HepG2 (cell line): ENCODE results near the gene ZNF528. TPM values are rescaled to one million over a fixed set of nuclear protein-coding genes. Genes with fewer than 3 reads are reported as not detected.
A peak's percentile ranks its signal among the peaks of the same experiment; 100 is the strongest.

Experiments used
- ELF3 ChIP-seq: IDR thresholded peaks from 2 replicates; pipeline ENCODE4 v1.6.1; 2016; ENCODE audit warnings: missing genetic modification reagents, missing compliant biosample characterization
- HIVEP1 ChIP-seq: sonication (generic); formaldehyde crosslinking; IDR thresholded peaks from 2 replicates; pipeline ENCODE4 v1.4.0; 2020; ENCODE audit warnings: mild to moderate bottlenecking, missing genetic modification reagents
- HNRNPLL ChIP-seq: fragments of 200-400 bp; formaldehyde crosslinking; IDR thresholded peaks from 2 replicates; pipeline ENCODE4 v1.6.1; 2017; ENCODE audit warnings: mild to moderate bottlenecking, low read depth, low read length; ENCODE audit not compliant: poor library complexity, severe bottlenecking
- HOXA3 ChIP-seq: sonication (generic); formaldehyde crosslinking; IDR thresholded peaks from 2 replicates; pipeline ENCODE4 v1.5.0; 2020; ENCODE audit warnings: missing genetic modification reagents
- IKZF1 ChIP-seq: fragments of 450-650 bp; IDR thresholded peaks from 2 replicates; pipeline ENCODE4 v1.7.1; 2016
- MBNL3 ChIP-seq: fragments of 250-450 bp; sonication (Bioruptor Pico); conservative IDR thresholded peaks from 2 replicates; pipeline ENCODE4 v1.8.0; 2022; ENCODE audit warnings: mild to moderate bottlenecking, inconsistent platforms
- PHF21A ChIP-seq: sonication (generic); formaldehyde crosslinking; IDR thresholded peaks from 2 replicates; pipeline ENCODE4 v1.5.0; 2020; ENCODE audit warnings: mild to moderate bottlenecking, missing genetic modification reagents
- SMAD3 ChIP-seq: sonication (generic); formaldehyde crosslinking; IDR thresholded peaks from 2 replicates; pipeline ENCODE4 v1.4.0; 2020; ENCODE audit warnings: missing genetic modification reagents
- TAF1 ChIP-seq: sonication (generic); formaldehyde crosslinking; IDR thresholded peaks from 2 replicates; pipeline ENCODE4 v1.4.0; 2020; ENCODE audit warnings: missing genetic modification reagents
- TBX2 ChIP-seq: sonication (generic); formaldehyde crosslinking; IDR thresholded peaks from 2 replicates; pipeline ENCODE4 v1.5.0; 2020; ENCODE audit warnings: missing genetic modification reagents, mild to moderate bottlenecking, borderline replicate concordance
- U2AF1 ChIP-seq: fragments of 200-400 bp; formaldehyde crosslinking; optimal IDR thresholded peaks from 2 replicates; pipeline ENCODE3; 2017; ENCODE audit warnings: mild to moderate bottlenecking, low read depth, low read length
- XRCC5 ChIP-seq: fragments of 200-400 bp; formaldehyde crosslinking; optimal IDR thresholded peaks from 2 replicates; pipeline ENCODE3; 2017; ENCODE audit warnings: mild to moderate bottlenecking, low read length
- ZBTB38 ChIP-seq: sonication (generic); formaldehyde crosslinking; IDR thresholded peaks from 2 replicates; pipeline ENCODE4 v1.5.1; 2020; ENCODE audit warnings: mild to moderate bottlenecking, missing genetic modification reagents
- ZNF12 ChIP-seq: sonication (generic); formaldehyde crosslinking; IDR thresholded peaks from 2 replicates; pipeline ENCODE4 v1.5.0; 2020; ENCODE audit warnings: missing genetic modification reagents
- ZNF263 ChIP-seq: sonication (generic); formaldehyde crosslinking; IDR thresholded peaks from 2 replicates; pipeline ENCODE4 v1.4.0; 2020; ENCODE audit warnings: missing genetic modification reagents
- ZNF331 ChIP-seq: sonication (generic); formaldehyde crosslinking; IDR thresholded peaks from 2 replicates; pipeline ENCODE4 v1.4.0; 2020; ENCODE audit warnings: missing genetic modification reagents
- ZNF598 ChIP-seq: sonication (generic); formaldehyde crosslinking; IDR thresholded peaks from 2 replicates; pipeline ENCODE4 v1.5.1; 2020; ENCODE audit warnings: mild to moderate bottlenecking, missing genetic modification reagents, borderline replicate concordance
- ZNF7 ChIP-seq: IDR thresholded peaks from 2 replicates; pipeline ENCODE4 v1.6.1; 2016; ENCODE audit warnings: missing biosample characterization, missing genetic modification reagents
- ZNF782 ChIP-seq: sonication (generic); formaldehyde crosslinking; IDR thresholded peaks from 2 replicates; pipeline ENCODE4 v1.4.0; 2020; ENCODE audit warnings: missing genetic modification reagents, mild to moderate bottlenecking, borderline replicate concordance
- polyA plus RNA-seq, 8 experiments: library from polyadenylated mRNA; depleted of rRNA in 3 of 8; stranded (reverse) in 7 of 8; unstranded in 1 of 8; fragments of >200 nt; fragmentation: Illumina TruSeq in 4 of 8; extraction: Trizol in 4 of 8; gene quantifications; 2 replicates each; pipeline versions ENCODE4 v1.2.1 to v1.2.3, GENCODE V29; 2011 to 2016; ENCODE audit warnings: low read depth in 4 of 8, missing spikeins in 1 of 8, mixed read lengths in 1 of 8; ENCODE audit not compliant: insufficient read depth in 1 of 8
- total RNA-seq, 5 experiments: library from RNA; depleted of rRNA; stranded (reverse); fragments of >200 nt; fragmentation: Illumina TruSeq; extraction: Trizol; gene quantifications; 2 replicates each; pipeline ENCODE4 v1.2.3, GENCODE V29; 2016; ENCODE audit warnings: low read depth in 1 of 5
- TF ChIP-seq, protein P1 (sequence below): sonication (generic); formaldehyde crosslinking; IDR thresholded peaks from 2 replicates; pipeline ENCODE4 v1.4.0; 2020; ENCODE audit warnings: missing genetic modification reagents, borderline replicate concordance
- TF ChIP-seq, protein P2 (sequence below): sonication (generic); formaldehyde crosslinking; IDR thresholded peaks from 2 replicates; pipeline ENCODE4 v1.4.0; 2020; ENCODE audit warnings: mild to moderate bottlenecking, missing genetic modification reagents
- TF ChIP-seq, protein P3 (sequence below): sonication (generic); formaldehyde crosslinking; IDR thresholded peaks from 2 replicates; pipeline ENCODE4 v1.8.1; 2022; ENCODE audit warnings: mild to moderate bottlenecking, missing genetic modification reagents

The ZNF528 gene
- total and polyA plus RNA-seq, 2 of the 13 experiments (the other 11 are each of a cell fraction or from before 2014, with no cell fraction given) = 4.1 to 10.0 TPM

DNA sequence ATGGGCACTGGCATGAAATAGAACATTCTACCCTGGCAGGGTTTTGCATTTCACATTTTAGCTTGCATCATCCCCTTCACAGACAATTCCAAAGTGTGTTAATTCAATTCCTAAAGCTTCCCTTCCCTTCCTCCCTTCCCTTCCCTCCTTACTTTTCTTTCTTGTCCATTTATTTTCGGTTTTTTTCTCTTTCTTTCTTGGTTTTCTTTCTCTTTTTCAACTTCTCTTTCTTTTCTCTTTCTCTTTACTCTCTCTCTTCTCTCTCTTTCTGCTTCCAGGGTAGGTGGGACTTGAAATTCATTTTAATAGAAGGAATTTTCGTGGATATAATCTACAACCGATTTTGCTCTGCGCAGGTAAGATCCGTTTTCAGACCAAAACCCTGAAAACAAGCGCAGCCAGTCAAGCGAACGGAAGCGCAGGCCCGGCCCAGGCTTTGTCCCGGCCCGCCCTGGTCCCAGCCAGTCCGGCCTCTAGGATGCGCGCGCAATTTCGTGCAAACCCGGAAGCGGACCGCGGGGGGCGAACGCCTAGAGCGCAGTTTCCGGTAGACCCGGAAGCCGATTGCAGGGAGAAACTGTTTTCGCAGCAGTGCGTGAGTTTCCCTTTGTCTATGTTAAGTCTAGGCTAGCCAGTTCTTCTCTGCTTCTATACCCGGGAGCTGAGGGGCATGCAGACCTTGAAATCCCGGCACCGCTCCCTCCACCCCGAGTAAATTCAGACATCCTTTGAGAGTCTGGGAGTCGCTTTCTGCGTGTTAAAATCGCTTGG lies at the start of gene ZNF528 (continued):
- TF ChIP-seq PHF21A (CRISPR knock-in tag) (peak; percentile 62; the same call in 1 of the 2 replicates), ELF3 (CRISPR knock-in tag) (peak; percentile 84), HIVEP1 (no peak), HNRNPLL (peak; percentile 92), ZBTB38 (CRISPR knock-in tag) (0 out of 2 replicates have a peak, but pooled peaks have one; percentile 39), ZNF263 (CRISPR knock-in tag) (0 out of 2 replicates have a peak, but pooled peaks have one; percentile 16), TAF1 (CRISPR knock-in tag) (peak; percentile 44; the same call in 1 of the 2 replicates), ZNF12 (peak; percentile 42; the same call in 1 of the 2 replicates), ZNF782 (CRISPR knock-in tag) (peak; percentile 70; the same call in 1 of the 2 replicates), U2AF1 (no peak), SMAD3 (CRISPR knock-in tag) (no peak; the same call in 1 of the 2 replicates), ZNF7 (no peak), IKZF1 (no peak), TBX2 (CRISPR knock-in tag) (peak; percentile 48; the same call in 1 of the 2 replicates), ZNF331 (peak; percentile 77), ZNF598 (peak; percentile 88), XRCC5 (peak; percentile 37), HOXA3 (CRISPR knock-in tag) (peak; percentile 18; the same call in 1 of the 2 replicates), MBNL3 (no peak)
- TF ChIP-seq, protein P1, sequence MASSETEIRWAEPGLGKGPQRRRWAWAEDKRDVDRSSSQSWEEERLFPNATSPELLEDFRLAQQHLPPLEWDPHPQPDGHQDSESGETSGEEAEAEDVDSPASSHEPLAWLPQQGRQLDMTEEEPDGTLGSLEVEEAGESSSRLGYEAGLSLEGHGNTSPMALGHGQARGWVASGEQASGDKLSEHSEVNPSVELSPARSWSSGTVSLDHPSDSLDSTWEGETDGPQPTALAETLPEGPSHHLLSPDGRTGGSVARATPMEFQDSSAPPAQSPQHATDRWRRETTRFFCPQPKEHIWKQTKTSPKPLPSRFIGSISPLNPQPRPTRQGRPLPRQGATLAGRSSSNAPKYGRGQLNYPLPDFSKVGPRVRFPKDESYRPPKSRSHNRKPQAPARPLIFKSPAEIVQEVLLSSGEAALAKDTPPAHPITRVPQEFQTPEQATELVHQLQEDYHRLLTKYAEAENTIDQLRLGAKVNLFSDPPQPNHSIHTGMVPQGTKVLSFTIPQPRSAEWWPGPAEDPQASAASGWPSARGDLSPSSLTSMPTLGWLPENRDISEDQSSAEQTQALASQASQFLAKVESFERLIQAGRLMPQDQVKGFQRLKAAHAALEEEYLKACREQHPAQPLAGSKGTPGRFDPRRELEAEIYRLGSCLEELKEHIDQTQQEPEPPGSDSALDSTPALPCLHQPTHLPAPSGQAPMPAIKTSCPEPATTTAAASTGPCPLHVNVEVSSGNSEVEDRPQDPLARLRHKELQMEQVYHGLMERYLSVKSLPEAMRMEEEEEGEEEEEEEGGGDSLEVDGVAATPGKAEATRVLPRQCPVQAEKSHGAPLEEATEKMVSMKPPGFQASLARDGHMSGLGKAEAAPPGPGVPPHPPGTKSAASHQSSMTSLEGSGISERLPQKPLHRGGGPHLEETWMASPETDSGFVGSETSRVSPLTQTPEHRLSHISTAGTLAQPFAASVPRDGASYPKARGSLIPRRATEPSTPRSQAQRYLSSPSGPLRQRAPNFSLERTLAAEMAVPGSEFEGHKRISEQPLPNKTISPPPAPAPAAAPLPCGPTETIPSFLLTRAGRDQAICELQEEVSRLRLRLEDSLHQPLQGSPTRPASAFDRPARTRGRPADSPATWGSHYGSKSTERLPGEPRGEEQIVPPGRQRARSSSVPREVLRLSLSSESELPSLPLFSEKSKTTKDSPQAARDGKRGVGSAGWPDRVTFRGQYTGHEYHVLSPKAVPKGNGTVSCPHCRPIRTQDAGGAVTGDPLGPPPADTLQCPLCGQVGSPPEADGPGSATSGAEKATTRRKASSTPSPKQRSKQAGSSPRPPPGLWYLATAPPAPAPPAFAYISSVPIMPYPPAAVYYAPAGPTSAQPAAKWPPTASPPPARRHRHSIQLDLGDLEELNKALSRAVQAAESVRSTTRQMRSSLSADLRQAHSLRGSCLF (CRISPR knock-in tag) = no peak
- TF ChIP-seq, protein P2, sequence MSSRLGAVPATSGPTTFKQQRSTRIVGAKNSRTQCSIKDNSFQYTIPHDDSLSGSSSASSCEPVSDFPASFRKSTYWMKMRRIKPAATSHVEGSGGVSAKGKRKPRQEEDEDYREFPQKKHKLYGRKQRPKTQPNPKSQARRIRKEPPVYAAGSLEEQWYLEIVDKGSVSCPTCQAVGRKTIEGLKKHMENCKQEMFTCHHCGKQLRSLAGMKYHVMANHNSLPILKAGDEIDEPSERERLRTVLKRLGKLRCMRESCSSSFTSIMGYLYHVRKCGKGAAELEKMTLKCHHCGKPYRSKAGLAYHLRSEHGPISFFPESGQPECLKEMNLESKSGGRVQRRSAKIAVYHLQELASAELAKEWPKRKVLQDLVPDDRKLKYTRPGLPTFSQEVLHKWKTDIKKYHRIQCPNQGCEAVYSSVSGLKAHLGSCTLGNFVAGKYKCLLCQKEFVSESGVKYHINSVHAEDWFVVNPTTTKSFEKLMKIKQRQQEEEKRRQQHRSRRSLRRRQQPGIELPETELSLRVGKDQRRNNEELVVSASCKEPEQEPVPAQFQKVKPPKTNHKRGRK = peak; percentile 91
- TF ChIP-seq, protein P3, sequence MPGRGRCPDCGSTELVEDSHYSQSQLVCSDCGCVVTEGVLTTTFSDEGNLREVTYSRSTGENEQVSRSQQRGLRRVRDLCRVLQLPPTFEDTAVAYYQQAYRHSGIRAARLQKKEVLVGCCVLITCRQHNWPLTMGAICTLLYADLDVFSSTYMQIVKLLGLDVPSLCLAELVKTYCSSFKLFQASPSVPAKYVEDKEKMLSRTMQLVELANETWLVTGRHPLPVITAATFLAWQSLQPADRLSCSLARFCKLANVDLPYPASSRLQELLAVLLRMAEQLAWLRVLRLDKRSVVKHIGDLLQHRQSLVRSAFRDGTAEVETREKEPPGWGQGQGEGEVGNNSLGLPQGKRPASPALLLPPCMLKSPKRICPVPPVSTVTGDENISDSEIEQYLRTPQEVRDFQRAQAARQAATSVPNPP (CRISPR knock-in tag) = no peak
